Measurements from ENCODE around the gene DOCK9.
"Not testable (repeated sequence)": the region's sequence is repeated elsewhere in the genome, so short reads cannot be mapped to it uniquely, and the experiment has no call there.

Gene DOCK9

DNA sequence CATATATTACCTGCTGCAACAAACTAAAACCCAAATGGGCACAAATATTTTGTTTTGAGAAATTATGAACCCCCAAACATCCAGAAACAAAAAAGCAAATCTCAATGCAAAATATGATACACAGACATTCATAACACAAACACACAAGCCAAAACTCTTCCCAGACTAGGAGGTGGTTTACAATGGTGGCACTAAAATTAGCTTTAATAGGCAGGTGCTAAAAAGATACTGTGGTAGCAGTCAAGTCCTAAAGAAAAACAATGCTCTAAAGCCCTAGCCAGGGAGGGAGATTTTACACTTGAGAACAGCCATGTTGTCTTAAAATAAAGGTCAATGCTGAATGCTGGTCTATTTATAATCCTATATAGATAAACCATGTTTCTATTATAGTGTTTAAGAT, 65.0 kb downstream of the DOCK9 start:
- DNase-seq = no peak

DNA sequence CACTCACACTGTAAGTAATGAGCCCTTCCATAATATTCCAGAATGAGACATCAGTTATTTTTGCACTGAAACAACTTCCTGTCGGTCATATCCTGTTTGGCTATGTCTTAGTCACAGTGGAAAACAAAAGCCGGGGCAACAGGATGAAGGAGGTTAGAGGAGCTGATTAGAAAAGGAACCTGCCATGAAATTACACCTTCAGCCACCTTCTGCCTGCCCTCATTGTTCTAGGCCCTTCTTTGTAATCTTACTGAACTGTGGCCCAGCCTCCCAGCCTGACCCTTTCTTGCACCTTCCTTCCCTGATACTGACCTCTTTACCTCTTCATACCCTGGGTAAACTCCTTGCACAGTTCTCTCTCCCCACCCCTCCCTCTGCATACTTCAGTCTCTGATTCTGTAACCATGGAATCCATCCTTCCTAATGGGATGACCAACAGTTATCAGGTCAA, 67.3 kb downstream of the DOCK9 start:
- DNase-seq = no peak

- DNase-seq = no peak
These were observed 68.8 kb downstream of the DOCK9 start for GRCh38 chr13:98909016-98909415.

GRCh38 chr13:98906746-98907502, 70.9 kb downstream of the DOCK9 start:
- no peak for DNase-seq

GRCh38 chr13:98905199-98905598, 72.7 kb downstream of the DOCK9 start:
- DNase-seq = no peak

DNA sequence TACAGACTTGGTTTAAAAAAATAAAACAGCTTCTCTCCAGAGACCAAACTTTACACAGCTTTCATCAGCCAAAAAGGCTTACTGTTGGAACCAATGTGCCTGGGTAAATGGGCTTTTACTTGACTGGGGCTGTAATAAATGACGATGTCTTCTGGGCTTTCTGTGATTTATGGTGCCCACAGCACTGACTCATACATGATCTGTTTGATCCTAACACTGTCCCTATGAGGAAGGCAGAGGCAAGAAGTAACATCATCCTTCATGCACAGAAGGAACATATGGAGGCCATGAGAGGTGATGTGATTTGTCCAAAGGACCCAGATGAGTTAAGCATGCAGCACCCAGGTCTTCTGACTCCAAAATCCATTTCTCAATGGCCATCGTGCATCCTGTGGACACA, 77.4 kb downstream of the DOCK9 start:
- DNase-seq = no peak

DNA sequence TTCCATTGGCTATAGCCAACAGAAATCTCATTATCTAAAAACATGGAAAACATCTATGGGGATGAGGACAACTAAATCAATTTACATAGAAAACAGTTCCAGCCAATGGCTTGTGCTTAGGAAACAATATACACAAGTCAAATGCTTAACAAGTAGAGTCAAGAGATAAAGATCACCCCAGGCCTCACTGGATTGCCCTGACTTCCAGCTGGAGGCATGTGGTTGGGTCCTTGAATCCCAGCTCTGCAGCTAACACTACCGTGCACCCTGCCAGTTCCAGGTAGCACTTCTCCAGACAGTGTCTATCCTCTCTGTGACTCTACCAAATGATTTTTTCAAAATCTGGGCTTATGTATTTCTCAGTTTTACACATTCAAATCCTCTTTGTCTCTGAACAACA, 80.2 kb downstream of the DOCK9 start:
- DNase-seq = no peak

DNA sequence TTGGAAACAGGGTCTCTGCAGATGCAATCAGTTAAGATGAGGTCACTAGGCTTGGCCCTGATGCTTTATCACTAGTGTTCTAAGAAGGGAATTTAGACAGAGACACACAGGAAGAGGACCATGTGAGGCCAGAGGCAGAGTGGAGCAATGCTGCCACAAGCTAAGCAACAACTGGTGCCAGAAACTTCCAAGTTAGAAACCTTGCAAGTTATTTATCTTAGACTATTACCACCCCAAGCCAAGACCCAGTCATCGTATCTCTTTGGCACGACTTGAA, 81.1 kb downstream of the DOCK9 start:
- no peak for DNase-seq

- DNase-seq = no peak
These were observed 81.6 kb downstream of the DOCK9 start for GRCh38 chr13:98896083-98896867.

GRCh38 chr13:98894814-98895213, 83.0 kb downstream of the DOCK9 start:
- DNase-seq = not testable (repeated sequence)

DNA sequence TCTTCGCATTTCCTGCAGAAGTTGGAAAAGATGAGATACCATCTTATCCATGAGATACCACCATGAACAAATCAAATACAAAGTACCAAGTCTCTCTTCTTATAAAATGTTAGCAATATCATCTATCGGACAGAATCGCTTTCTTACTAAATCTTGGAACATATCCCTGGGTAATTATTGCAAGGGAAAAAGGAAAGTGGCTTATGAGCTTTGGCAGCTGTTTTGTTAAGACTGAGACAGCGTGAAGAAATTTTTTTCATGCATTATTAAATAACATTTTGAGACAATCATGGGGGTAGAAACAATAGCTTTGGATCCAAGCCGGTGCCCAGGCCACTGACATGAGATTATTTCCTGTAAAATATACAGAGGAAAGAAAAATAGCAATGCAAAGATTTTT, 84.5 kb downstream of the DOCK9 start:
- no peak for DNase-seq

- DNase-seq = no peak
These were observed 85.0 kb downstream of the DOCK9 start for GRCh38 chr13:98892821-98893220.

GRCh38 chr13:98892077-98892476, 85.8 kb downstream of the DOCK9 start:
- no peak for DNase-seq

DNA sequence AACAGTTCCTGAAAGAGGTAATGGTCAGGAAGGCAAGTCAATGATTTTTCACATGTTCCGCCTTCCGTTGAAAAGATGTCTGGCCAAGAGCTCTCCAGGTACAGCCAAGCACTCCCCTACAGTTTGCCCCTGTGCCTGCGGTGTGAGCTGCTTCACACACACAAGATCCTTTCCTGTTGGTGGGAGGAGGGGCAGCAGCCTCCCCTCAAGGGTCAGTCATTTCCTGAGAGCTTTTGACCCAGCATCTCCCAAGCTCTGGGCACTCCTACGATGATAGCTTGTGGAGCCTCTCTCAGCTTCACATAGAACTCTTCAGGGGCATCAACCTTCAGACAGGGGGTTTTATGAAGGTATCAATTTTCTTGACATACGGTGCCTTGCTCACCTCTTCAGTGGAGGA, 86.9 kb downstream of the DOCK9 start:
- no peak for DNase-seq

- DNase-seq = no peak
These were observed 87.7 kb downstream of the DOCK9 start for GRCh38 chr13:98890186-98890585.

DNA sequence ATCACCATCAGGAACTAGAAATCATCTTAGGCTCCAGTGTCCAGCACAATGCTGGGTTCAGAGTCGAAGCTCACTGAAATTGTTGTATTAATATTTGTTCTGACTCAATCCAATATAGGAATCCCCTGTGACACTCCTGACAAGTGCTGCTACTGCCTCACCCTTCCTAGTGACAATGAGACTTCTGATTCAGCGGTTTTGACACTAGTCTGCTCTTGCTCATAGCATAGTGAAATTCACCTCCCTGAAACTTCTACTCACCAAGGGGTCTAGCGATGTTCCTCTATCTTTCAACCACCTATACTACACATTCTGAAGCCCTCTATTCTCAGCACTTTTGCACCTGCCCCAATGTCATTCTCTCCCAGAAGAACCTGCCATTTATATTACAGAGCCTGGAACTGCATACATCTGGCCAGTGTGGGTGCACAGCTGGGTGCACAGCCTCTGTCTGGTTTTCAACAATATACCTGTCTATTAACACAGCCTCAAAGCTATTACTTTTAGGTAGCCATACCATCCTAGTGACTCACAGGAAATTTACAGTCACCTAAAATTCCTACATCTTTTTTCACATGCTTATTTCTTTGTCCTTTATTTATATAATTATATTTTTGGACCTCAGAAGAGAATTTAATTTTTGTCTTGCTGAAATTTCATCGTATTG, 88.3 kb downstream of the DOCK9 start:
- DNase-seq = no peak

DNA sequence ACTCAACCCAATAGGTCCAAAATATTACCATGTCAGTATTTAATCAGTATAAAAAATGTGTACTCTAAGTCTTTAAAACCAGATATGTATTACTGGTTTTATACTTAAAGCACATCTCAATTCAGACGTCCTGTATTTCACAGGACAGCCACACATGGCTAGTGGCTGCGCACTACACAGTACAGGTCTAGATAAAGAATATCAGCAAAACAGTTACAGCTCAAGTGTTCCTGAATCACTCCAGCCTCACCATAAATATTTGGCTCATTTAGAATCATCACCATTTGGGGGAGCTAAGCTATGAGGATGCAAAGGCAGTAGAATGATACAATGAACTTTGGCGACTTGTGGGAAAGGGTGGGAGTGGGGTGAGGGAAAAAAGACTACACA, 89.0 kb downstream of the DOCK9 start:
- no peak for DNase-seq

- DNase-seq = no peak
These were observed 89.5 kb downstream of the DOCK9 start for GRCh38 chr13:98888222-98888889.

- no peak for DNase-seq
These were observed 91.2 kb downstream of the DOCK9 start for GRCh38 chr13:98886587-98887230.

- DNase-seq = no peak
These were observed 92.3 kb downstream of the DOCK9 start for GRCh38 chr13:98885600-98885999.

- DNase-seq = no peak
These were observed 93.9 kb downstream of the DOCK9 start for GRCh38 chr13:98883998-98884397.

DNA sequence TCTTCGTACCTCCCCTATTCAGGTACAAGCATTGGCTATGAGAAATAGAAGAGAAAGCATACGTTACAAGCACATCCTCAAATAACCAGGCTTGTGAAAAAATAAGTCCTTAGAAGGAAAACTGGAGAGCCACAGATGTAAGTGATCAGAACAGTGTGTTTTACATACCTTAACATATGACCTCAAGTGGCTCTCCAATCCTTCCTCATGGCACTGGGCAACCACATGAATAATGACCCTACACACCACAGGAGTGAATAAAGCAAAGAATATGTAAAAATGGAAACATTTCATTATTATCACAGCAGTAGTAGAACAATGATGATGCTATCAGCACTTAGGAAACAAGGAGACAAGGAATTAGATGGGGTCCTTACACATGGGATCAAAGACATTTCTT, 96.5 kb downstream of the DOCK9 start:
- no peak for DNase-seq

GRCh38 chr13:98880677-98881076, 97.2 kb downstream of the DOCK9 start:
- no peak for DNase-seq
